Activated CD8-positive, alpha-beta memory T cell treated with anti-CD3 and anti-CD28 coated beads, Interleukin-2, amount 50 U/mL, for 48 hours (primary cell): ENCODE measurements around the gene RFLNA.
"Not testable (repeated sequence)": the region's sequence is repeated elsewhere in the genome, so short reads cannot be mapped to it uniquely, and the experiment has no call there.

ENCODE experiments used
- DNase-seq: peaks from one replicate; pipeline ENCODE4 v3.0.0-alpha.2; 2020

RFLNA gene

DNA sequence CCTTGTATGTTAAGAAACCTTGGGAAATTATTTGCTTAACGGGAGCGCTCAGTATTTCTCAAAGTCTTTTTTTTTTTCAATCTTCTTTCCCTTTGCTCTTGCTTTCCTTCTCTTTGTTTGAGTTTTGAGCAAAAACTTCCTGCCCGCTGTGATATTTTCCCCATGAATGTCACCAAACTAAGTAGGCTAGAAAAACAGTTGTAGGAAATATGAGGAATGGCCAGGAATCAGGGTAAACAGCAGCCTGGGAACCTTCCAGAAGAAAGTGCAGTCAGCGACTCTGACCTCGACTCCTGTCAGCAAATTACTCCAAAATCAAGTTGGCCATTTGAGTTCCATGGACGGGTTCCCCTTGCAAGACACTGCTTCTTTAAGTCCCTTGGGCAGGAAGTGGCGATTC lies 11.6 kb upstream of the RFLNA start:
- DNase-seq, result no peak

DNA sequence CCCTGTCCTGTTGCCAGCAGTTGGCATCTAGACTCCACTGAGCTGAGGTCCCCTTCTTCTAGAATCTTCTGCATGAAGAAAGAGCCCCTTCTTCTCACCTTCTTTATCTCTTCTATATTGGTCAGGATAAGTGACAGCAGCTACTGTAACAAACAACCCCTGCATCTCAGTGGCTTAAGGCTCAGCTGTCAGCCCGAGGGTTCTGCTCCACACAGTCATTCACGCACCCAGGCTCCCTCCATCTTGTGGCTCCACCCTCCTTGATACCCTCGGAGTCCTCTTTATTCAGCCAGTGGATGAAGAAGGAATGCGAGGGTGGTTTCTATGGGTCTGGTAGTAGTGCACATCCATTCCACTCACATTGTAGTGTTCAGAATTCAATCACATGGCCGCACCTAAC lies 10.5 kb upstream of the RFLNA start:
- DNase-seq, result no peak

DNA sequence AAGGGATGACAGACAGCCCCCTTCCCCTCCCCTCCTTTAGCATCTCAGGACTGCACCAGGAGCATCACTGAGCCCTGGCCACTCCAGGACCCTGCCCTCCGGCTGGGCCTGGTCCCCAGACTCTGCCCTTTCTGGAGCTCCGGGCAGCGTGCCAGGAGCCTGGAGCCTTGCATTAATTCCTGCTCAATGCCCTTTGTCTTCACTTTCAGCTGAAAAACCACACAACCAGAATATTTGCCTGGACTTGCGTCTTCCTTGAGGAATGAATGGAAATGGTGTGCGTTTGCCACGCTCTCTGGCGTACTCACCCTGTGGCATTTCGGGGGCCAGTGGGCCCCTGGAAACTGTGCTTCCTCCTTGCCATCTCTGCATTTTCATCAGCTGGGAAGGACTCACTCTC lies 8.5 kb upstream of the RFLNA start:
- no peak for DNase-seq

DNA sequence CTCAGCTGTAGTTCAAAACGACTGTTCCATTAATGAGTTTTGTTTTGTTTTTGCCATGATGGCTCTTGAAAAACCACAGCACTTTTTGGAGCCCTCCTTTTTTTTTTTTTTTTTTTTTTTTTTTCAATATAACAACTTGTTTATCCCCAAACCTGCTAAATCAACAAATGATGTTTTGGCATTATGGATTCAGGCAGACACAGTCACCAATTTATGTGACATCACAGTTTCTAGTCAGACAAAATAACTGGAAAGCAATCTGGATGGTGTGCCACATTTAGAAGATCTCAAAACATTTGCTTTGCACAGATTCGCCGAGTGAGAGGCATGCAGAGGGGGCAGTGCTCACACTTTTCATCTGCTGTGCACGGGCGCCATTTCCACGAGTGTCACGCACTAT lies 7.9 kb upstream of the RFLNA start:
- DNase-seq, result no peak

DNA sequence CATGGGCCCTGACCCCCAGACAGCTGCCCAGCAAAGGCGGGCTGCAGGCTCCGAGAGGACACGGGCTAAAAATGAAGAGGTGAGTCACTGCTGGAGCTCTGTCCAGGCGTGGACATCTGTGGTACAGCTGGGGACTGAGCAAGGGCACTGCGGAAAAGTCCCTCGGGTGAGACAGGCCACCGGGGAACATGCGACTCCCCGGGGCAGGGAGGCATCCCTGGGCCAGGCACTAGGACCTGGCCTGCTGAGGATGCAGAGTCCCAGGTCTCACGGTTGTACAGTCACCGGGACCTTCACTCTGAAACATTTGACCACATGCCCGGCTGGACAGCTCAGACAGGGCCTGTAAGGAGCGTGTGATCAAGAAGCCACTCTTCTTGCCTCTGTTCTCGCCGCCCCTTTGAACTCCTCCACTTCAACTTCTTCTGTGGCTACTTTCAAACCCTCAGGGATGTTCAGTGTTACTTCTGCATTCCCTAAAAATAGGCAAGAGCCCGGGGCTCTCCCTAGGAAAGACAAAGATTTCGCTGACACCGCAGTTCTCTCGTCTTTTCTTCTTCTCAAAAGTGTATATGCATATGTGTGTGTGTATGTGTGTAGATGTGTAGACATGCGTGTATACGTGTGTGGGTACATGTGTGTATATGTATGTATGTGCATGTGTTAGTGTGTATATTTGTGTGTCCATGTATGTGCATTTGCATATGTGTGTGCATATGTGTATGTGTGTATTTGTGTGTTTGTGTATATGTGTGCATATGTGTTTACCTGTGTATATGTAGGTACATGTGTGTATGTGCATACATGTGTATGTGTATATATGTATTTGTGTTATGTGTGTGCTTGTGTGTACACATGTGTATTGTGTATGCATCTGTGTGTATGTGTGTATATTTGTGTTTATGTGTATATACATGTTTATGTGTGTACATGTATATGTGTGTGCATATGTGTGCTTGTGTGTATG lies 5.0 kb upstream of the RFLNA start:
- no peak for DNase-seq

DNA sequence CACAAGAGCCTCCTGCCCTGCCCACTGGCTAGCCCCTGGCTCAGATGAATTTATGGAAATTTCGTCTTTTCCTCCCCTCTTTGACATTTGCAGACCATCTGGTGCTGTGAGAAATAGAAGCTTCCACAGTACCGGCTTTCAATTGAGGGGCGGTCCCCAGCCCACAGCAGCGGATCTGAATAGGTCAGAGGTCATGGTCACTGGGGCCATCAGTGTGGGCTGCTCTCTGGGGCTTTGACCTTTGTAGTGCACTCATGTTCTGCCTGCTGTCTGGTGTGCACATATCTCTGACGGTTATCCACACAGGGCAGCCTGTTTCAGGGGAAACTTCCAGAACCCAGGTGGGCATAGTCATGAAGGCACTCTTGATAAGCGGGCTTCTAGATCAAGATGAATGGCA lies 2.5 kb upstream of the RFLNA start:
- DNase-seq, result no peak

DNA sequence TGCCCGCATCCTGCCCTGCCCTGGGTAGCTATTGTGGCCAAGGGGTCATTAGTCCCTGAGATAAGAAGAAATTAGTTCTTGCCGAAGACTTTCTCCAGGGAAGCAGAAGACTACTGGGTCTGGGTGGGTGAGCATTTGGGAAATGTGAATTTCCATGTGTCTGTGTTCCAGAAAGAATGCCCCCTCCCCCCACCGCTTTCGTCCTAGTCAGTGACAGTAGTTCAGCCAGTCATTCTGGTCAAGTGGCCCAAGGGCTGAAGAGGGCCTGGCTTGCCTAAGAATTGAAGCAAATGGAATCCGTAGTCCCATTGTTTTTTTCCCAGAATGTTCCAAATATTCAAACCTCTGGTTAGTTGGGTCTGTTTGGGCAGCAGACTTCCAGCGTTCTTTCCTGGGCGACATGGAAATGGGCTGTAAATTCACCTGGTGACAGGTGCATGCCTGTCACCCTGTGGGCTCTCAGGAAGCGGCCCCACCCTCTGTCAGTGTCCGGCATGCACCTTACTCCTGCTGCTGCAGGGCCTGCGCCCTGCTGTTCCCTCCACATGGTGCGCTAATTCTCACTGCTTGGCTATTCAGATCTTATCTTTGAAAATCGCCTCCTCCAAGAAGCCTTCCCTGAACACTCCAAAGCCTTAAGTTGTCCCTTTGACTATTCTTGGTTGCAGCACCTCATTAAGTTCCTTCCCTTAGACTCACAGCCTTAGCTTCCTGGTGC lies 1.4 kb upstream of the RFLNA start:
- DNase-seq, result no peak

DNA sequence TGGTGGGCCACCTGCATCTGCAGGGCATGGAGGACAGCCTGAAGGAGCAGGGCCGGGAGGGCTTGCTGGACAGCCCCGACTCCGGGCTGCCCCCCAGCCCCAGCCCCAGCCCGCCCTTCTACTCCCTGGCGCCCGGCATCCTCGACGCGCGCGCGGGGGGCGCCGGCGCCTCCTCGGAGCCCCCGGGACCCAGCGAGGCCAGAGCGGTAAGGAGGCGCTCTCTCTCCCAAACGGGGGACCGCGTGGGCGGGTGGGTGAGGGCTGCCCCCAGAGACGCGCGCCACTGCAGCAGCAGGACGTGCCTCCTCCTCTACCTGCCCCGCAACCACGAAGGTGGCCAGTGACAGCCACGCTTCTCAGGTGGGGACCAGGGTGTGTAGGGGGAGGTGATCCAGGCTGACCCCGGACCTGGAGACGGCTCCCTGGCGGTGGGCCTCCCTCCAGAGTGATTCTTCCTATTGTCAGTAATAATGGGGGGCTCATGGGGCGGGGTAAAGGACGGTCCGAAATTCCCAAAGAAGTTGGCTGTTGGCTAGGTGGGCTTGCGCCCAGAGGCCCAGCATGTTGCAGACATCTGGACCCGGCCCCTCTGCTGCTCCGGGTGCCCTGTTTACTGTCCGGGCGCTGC lies 652 bp downstream of the RFLNA start:
- DNase-seq, result no peak

DNA sequence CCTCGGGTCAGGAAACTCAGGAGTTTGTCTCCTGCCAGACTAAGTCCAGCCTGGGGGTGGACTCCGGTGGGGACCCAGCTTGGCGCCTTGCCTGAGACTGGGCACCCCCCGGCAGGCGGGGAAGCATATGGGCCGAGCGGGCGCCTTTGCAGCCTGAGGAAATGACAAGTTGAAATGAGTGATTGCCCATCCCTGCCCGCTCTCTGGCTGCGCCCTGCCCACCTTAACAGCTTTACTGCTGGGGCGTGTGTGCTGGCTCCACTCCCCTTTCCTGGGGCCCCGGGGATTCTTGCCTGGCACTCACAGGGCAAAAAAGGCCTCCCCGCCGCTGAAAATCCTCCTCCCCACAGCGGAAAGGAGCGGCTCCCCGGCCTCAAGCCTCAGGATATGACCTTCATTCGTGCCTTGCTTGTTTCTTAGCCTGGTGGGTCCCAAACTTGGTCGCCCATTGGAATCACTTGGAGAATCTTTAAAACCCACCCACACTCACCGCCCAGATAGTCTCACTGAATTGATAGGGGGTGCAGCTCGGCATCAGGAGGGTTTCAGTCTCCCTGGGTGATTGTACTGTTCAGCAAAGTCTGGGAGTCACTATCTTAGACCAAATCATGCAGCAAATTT lies 1.5 kb downstream of the RFLNA start:
- DNase-seq, result no peak

DNA sequence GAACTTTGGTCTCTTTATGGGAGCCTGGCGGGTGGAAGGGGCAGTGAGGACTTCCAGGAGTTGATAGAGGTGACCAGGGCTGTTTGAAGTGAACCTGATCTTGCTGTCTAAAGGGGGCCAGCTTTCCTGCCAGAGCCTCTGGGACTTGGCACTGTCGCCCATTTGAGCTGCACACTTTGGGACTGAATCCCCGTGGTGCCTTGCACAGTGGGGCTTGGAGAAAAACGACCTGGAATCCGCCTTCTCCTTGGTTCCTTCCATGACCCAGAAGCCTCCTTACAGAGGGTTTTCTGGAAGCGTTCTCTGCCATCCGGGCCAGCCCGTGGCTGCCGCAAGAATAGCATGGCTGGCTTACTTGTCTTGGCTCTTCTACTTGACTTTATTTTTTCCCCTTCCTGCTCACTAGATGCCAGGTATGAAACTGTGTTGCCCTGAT lies 2.0 kb downstream of the RFLNA start:
- DNase-seq, result no peak

DNA sequence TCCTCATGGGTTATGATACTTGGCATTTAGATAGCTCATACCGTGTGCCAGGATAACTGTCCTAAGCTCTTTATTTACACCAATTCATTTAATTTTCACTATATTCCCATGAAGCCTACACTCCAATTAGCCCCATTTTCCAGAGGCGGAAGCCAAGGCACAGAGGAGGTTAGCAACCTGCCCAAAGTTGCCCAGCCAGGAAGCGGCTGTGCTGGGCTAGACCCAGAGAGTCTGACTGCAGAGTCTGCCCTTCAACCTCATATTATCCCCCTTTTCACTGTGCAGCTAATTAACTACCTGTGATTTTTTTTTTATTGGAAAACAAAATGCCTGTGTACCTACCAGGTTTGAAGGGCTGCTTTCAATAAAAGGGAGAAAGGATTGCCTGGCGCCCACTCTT lies 2.5 kb downstream of the RFLNA start:
- no peak for DNase-seq

DNA sequence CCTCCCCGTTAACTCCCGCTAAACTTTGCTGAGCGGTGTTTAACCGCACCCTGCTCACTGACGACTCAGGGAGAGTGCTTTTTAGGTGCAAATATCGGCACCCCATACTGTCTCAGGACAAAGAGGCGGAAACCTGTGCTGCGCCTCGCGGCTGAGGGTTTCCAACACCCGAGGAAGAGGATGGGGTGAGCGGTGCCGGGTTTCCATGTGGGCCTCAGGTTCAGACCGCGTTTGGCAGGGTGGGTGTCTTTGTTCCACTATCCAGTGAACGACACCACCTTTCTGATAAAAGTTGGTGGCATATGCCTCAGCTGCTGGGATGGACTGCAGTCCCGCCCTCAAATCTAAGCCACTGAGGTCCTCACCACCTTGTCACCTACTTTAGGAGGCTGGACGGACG lies 3.0 kb downstream of the RFLNA start:
- DNase-seq, result no peak

DNA sequence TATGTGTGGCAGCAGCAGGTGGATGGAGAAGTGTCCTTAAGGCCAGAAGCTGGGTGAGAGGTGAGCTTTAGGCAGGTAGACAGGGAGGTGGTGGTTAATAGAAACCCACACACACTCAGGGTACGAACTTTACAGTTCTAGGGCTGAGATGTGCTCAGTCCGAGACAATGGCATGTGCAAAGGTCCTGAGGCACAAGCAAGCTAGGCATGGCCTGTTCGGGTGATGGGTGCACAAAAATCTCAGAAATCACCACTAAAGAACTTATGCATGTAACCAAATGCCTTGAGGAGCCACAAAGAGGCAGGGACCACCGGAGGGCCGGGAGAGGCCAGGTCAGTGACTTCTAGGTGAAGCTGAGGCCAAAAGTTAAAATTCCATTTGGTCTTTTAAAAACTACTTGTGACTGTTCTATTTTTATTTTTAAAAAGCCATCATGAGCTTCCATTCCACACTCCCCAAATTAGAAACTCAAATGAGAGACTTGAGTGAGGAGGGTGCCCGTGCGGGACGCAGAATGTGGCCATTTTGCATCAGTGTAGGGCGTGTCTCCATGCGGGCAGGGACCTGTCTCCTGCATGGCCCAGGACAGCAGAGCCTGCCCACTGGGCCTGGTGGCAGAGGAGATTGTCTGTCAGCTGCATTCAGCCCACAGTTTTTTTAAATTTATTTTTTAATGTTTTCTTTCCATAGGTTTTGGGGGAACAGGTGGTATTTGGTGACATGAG lies 4.0 kb downstream of the RFLNA start:
- no peak for DNase-seq

DNA sequence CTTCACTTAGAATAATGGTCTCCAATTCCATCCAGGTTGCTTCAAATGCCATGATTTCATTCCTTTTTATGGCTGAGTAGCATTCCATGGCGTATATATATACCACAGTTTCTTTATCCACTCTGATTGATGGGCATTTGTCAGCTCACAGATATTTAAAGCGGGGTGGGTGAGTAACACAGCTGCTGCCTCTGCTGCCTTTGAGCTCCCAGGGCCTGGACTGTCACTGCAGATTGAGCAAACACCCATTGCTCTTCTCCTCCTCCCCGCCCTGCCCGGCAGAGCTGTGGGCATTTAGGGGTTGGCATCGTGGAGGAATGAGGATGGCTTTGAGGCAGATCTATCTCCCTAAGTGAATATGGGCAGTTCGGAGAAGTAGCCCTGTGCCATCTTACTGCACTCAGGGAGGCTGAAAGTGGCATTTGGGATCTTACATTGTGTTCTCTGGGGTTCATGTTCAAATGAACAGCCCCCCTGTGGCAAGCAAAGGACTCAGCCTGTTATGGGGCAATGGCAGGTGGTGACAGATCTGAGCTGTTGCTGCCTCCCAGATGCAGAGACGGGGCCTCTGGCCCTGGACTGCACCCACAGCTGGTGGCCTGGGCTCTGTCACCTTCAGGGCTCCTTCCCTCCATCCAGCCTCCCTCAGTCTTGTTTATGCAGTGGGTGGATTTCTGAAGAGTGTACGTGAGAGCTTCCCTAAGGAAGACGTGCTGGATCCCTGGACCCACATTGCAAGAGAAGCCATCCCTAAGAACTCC lies 4.9 kb downstream of the RFLNA start:
- DNase-seq, result no peak

DNA sequence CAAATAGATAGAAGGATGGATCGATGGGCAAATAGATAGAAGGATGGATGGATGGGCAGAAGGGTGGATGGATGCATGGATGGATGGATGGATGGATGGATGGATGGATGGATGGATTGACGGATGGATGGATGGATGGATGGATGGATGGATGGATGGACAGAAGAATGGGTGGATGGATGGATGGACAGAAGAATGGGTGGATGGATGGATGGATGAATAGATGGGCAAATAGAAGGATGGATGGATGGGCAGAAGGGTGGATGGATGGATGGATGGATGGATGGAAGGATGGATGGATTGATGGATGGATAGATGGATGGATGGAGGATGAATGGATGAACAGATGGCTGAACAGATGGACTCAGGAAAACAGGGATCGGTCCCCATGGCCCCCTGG lies 5.8 kb downstream of the RFLNA start:
- DNase-seq, result not testable (repeated sequence)

DNA sequence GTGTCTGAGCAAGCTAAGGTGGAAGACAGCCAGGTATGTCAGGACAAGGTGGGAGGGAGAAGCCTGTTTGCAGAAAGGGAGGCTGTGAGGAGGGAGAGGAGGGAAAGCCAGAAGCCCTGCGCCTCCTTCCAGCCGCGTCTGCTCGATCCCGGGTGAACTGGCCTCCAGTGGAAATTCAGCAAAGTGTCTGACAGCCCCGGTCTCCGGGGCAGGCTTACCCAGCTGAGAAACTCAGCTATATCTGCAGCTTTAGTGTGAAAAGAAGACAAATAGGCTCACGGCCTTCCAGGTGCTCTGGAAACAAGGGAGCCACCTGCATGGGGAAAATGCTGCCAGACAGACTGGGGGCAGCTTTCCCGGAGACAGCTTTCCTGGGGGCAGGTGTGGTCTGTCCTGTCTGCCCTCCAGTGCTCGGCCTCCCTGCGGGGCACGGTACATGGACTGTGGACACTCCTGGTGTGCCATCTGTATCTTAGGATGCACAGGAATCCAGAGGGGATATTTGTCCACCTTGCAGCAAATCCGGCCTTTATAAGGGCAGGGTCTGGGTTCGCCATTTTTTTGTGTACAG lies 6.3 kb downstream of the RFLNA start:
- no peak for DNase-seq

DNA sequence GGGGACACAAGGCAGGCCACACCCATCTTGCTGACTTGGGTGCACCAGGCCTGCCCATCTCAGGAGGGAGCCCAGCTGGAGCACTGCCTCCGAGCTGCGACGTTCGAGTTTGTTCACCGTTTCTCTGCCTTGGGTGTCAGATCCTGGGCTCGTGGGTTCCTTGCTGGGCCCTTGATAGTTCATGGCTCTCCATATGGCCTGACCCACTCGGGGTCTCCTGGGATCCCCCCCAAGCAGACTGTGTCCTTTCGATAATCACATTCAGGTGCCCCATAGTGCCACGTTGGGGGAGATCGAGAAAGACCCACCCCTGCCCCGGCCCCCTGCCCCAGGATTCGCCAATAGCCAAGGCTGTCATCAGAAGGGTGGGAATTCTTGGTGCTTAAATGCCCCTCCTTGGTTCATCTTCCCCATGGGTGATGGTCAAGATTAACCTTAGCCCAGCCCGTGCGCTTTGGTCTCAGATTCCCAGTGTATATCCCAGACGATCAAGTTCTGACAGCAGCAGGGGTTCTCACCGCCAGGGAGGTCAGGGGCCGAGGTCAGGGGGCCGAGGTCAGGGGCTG lies 7.4 kb downstream of the RFLNA start:
- DNase-seq, result no peak

DNA sequence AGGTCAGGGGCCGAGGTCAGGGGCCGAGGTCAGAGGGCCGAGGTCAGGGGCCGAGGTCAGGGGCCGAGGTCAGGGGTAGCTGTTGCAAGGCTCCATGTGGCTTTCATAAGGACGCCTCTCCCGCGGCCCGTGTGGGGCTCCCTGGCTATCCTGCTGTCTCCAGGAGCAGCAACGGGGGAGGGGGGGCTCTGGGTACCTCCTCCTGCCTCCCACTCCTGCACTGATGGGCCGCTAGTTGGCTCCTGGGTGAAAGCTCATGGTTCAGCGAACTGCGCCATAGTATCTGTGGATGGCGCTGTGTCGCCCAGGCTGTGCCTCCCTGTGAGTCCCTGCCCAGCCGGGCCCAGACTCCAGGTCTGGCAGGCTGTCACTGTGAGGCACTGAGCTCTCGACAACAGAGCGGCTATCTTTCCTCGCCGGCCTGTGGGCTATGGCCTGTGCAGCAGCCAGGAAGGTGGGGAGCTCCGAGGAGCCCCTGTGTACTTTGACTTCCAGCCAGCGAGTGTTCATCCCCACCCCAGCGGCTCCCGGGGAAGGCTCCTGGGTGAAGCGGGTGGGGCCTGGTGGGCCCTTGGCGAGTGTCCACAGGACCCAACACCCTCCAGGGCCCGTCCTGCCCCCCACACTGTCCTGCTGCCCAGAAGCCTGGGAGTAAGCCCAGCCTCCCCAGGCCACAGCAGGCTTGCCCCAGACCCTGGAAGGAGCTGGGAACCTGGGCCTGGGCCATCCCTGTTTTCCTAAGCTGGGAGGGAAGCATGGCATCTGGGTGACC lies 8.1 kb downstream of the RFLNA start:
- no peak for DNase-seq

DNA sequence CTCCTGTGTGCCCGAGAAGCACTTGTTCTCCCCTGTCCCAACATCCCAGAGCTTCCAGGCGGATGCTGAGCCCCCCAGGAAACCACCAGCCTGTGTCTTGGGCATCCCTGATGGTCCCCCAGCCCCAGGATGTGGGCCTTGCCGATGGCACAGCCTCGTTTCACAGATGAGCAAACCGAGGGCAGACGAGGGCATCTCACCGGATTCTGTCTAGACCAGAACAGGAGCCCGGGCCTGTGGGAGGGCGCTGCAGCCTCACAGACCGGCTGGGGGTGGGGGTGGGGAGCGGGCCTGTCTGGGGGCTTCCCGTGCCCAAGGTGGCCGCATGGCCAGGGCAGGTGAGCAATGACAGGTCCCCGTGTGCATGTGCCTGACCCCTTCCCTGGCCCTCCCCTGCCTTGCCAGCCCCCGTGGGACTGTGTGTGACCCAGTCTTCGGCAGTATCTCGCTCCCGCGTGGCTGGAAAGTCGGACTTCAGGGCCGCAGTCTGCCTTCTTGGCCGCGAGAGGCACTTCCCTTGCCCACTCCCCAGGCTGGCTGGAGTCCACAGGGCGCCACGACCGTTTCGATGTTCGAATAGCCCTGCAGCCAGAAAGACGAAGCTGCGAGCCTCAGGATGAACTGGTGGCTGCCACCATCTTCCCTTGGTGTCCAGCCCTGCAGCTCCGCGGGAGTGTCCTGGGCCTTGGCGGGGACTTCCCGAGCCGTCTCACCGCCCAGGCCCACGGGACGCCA lies 8.9 kb downstream of the RFLNA start:
- no peak for DNase-seq
